H1 (cell line): ENCODE measurements around the gene WDCP. TPM values are rescaled to one million over a fixed set of nuclear protein-coding genes. Genes with fewer than 3 reads are reported as not detected.

Experiments
- CTCF ChIA-PET: fragments of 300-600 bp; sonication (Branson Sonifier 250); formaldehyde crosslinking; loops from one replicate; lab custom pipeline; 2021; ENCODE audit not compliant: partially characterized antibody; lab: Charles Lee
- POLR2A ChIA-PET: fragments of 300-600 bp; sonication (Branson Sonifier 250); formaldehyde crosslinking; loops from one replicate; lab custom pipeline; 2021; ENCODE audit warnings: inconsistent platforms; ENCODE audit not compliant: partially characterized antibody; lab: Charles Lee
- DNase-seq, 2 experiments: peaks; one replicate each; pipeline versions ENCODE4 v3.0.0 to v3.0.0-alpha.2; 2010 to 2022; ENCODE audit warnings: low spot score in 2 of 2, low read depth in 1 of 2, mixed read lengths in 1 of 2
- FAIRE-seq: peaks from 2 replicates; lab custom pipeline; 2011; peaks lifted over from hg19 to GRCh38; lab: Jason Lieb, UNC
- H2AFZ ChIP-seq: 2 replicates; pipeline ENCODE4 v1.8.1; 2012; ENCODE audit warnings: low read length, inconsistent platforms
- H2AK5ac ChIP-seq: 2 replicates; pipeline ENCODE4 v1.6.1; 2013; ENCODE audit warnings: low read depth, low read length
- H2BK120ac ChIP-seq: replicated peaks from 2 replicates; pipeline ENCODE3; 2013; ENCODE audit warnings: low read depth, low read length, inconsistent platforms
- H2BK12ac ChIP-seq: 2 replicates; pipeline ENCODE4 v1.6.1; 2013; ENCODE audit warnings: low read depth, low read length
- H2BK15ac ChIP-seq: 2 replicates; pipeline ENCODE4 v1.6.1; 2013; ENCODE audit warnings: low read length
- H2BK20ac ChIP-seq: 2 replicates; pipeline ENCODE4 v1.6.1; 2013; ENCODE audit warnings: low read length
- H2BK5ac ChIP-seq: 2 replicates; pipeline ENCODE4 v1.6.1; 2013; ENCODE audit warnings: low read depth, low read length
- H3K14ac ChIP-seq: 2 replicates; pipeline ENCODE4 v1.6.1; 2013; ENCODE audit warnings: inconsistent platforms; ENCODE audit not compliant: insufficient read length
- H3K18ac ChIP-seq: 2 replicates; pipeline ENCODE4 v1.6.1; 2013; ENCODE audit warnings: low read length; ENCODE audit errors: extremely low read depth
- H3K23ac ChIP-seq: 2 replicates; pipeline ENCODE4 v1.6.1; 2013; ENCODE audit warnings: inconsistent platforms; ENCODE audit not compliant: insufficient read length
- H3K23me2 ChIP-seq: 2 replicates; pipeline ENCODE4 v1.6.1; 2013; ENCODE audit warnings: low read depth, low read length
- H3K27ac ChIP-seq: 2 replicates; pipeline ENCODE4 v1.6.1; 2011; ENCODE audit warnings: low read depth, low read length, inconsistent platforms
- H3K27me3 ChIP-seq, 4 experiments: replicated peaks in 1 of 4; 1 replicate in 1 of 4; 2 replicates in 3 of 4; pipeline versions ENCODE4 v1.6.1 to v1.8.1; 2011 to 2013; ENCODE audit warnings: low read length in 3 of 4, mild to moderate bottlenecking in 3 of 4, inconsistent platforms in 2 of 4, mixed read lengths in 2 of 4, moderate library complexity in 1 of 4; ENCODE audit not compliant: control insufficient read depth in 3 of 4, insufficient read depth in 3 of 4; ENCODE audit errors: extremely low read depth in 1 of 4
- H3K36me3 ChIP-seq, 4 experiments: 2 replicates each; pipeline versions ENCODE4 v1.6.1 to v1.8.1; 2011 to 2013; ENCODE audit warnings: mild to moderate bottlenecking in 4 of 4, low read length in 3 of 4, moderate library complexity in 2 of 4, control low read depth in 1 of 4, inconsistent platforms in 1 of 4; ENCODE audit not compliant: insufficient read depth in 4 of 4, control insufficient read depth in 2 of 4
- H3K4ac ChIP-seq: replicated peaks from 2 replicates; pipeline ENCODE3; 2013; ENCODE audit warnings: low read length, low read depth, mixed read lengths, inconsistent platforms; ENCODE audit not compliant: insufficient read length
- H3K4me1 ChIP-seq, 4 experiments: replicated peaks in 1 of 4; 1 replicate in 1 of 4; 2 replicates in 3 of 4; pipeline versions ENCODE4 v1.6.1 to v1.8.1; 2011 to 2013; ENCODE audit warnings: low read length in 3 of 4, inconsistent platforms in 2 of 4, mixed read lengths in 1 of 4; ENCODE audit not compliant: insufficient read depth in 4 of 4, control insufficient read depth in 3 of 4
- H3K4me2 ChIP-seq, 2 experiments: 2 replicates each; pipeline versions ENCODE4 v1.6.1 to v1.8.1; 2011 to 2013; ENCODE audit warnings: low read depth in 2 of 2, low read length in 2 of 2, control low read depth in 1 of 2, inconsistent platforms in 1 of 2, mild to moderate bottlenecking in 1 of 2; ENCODE audit not compliant: insufficient read depth in 1 of 2
- H3K4me3 ChIP-seq, 4 experiments: fragments of 200-600, 300-600 bp in 1 of 4; sonication (generic), shearing (Covaris generic), sonication (Bioruptor Twin) in 1 of 4; 2 replicates each; pipeline versions ENCODE4 v1.5.1 to v1.8.1; 2011 to 2016; ENCODE audit warnings: low read length in 4 of 4, low read depth in 3 of 4, control low read depth in 2 of 4, inconsistent platforms in 2 of 4, mild to moderate bottlenecking in 2 of 4, mixed read lengths in 1 of 4, moderate library complexity in 1 of 4; ENCODE audit not compliant: insufficient read depth in 2 of 4; ENCODE audit errors: extremely low read depth in 1 of 4
- H3K56ac ChIP-seq: replicated peaks from 2 replicates; pipeline ENCODE3; 2013; ENCODE audit warnings: low read depth, mild to moderate bottlenecking, mixed read lengths, low read length, inconsistent platforms; ENCODE audit not compliant: insufficient read length
- H3K79me1 ChIP-seq: 2 replicates; pipeline ENCODE4 v1.6.1; 2013; ENCODE audit warnings: low read depth, low read length, control low read depth
- H3K79me2 ChIP-seq, 2 experiments: 2 replicates each; pipeline versions ENCODE4 v1.6.1 to v1.8.1; 2012 to 2013; ENCODE audit warnings: low read length in 2 of 2, mild to moderate bottlenecking in 2 of 2, inconsistent platforms in 1 of 2; ENCODE audit not compliant: insufficient read depth in 2 of 2, control insufficient read depth in 1 of 2
- H3K9ac ChIP-seq, 4 experiments: replicated peaks in 1 of 4; 1 replicate in 1 of 4; 2 replicates in 3 of 4; pipeline versions ENCODE4 v1.6.1 to v1.8.1; 2011 to 2013; ENCODE audit warnings: low read depth in 3 of 4, low read length in 3 of 4, control low read depth in 2 of 4, mild to moderate bottlenecking in 2 of 4, moderate library complexity in 2 of 4, inconsistent platforms in 1 of 4; ENCODE audit errors: extremely low read depth in 1 of 4
- H3K9me3 ChIP-seq, 2 experiments: 2 replicates each; pipeline versions ENCODE4 v1.6.1 to v1.8.1; 2012 to 2013; ENCODE audit warnings: mild to moderate bottlenecking in 2 of 2, moderate library complexity in 2 of 2, control low read depth in 1 of 2, inconsistent platforms in 1 of 2, low read depth in 1 of 2, low read length in 1 of 2, mixed read lengths in 1 of 2; ENCODE audit not compliant: insufficient read depth in 2 of 2
- H4K20me1 ChIP-seq, 2 experiments: replicated peaks in 1 of 2; 2 replicates each; pipeline versions ENCODE3 to v1.8.1; 2011 to 2013; ENCODE audit warnings: inconsistent platforms in 2 of 2, low read length in 2 of 2, mild to moderate bottlenecking in 1 of 2; ENCODE audit not compliant: insufficient read depth in 2 of 2, control insufficient read depth in 1 of 2
- H4K5ac ChIP-seq: 2 replicates; pipeline ENCODE4 v1.6.1; 2013; ENCODE audit warnings: low read length, low read depth, mixed read lengths, inconsistent platforms; ENCODE audit not compliant: insufficient read length
- H4K8ac ChIP-seq: 2 replicates; pipeline ENCODE4 v1.8.0; 2013; ENCODE audit warnings: mild to moderate bottlenecking, moderate library complexity, low read length, inconsistent platforms; ENCODE audit not compliant: insufficient read depth; ENCODE audit errors: extremely low read depth
- H4K91ac ChIP-seq: replicated peaks from 2 replicates; pipeline ENCODE3; 2013; ENCODE audit warnings: low read length, mixed read lengths, inconsistent platforms; ENCODE audit not compliant: insufficient read length
- BACH1 ChIP-seq: IDR thresholded peaks from 2 replicates; pipeline ENCODE4 v1.6.1; 2012; ENCODE audit warnings: low read length, improper control_type of control experiment
- CBX5 ChIP-seq: fragments of 300-800, 300-1000 bp; sonication (generic); IDR thresholded peaks from 2 replicates; pipeline ENCODE4 v1.7.1; 2016; ENCODE audit warnings: antibody characterized with exemption, low read length, low read depth
- CBX8 ChIP-seq: fragments of 300-800, 300-1000 bp; sonication (generic); IDR thresholded peaks from 2 replicates; pipeline ENCODE4 v1.7.1; 2016; ENCODE audit warnings: low read depth, low read length, borderline replicate concordance
- JUND ChIP-seq: IDR thresholded peaks from 2 replicates; pipeline ENCODE4 v1.6.1; 2011; ENCODE audit warnings: mild to moderate bottlenecking, improper control_type of control experiment, low read length
- RNF2 ChIP-seq: fragments of 200-900, 300-1000 bp; sonication (generic); IDR thresholded peaks from 2 replicates; pipeline ENCODE4 v1.7.1; 2016; ENCODE audit warnings: borderline replicate concordance, low read depth, mild to moderate bottlenecking, antibody characterized with exemption, low read length; ENCODE audit not compliant: poor library complexity, severe bottlenecking; ENCODE audit errors: missing control alignments
- TBP ChIP-seq: IDR thresholded peaks from 2 replicates; pipeline ENCODE4 v1.6.1; 2011; ENCODE audit warnings: low read depth, low read length, improper control_type of control experiment
- WGBS, 2 experiments: shearing (Covaris generic) in 1 of 2; methylation state at CpG; one replicate each; pipeline versions ENCODE4 v1.1.6 to v1.1.7; 2013 to 2015; ENCODE audit warnings: low lambda C conversion rate in 2 of 2, mixed read lengths in 2 of 2, inconsistent platforms in 1 of 2, low coverage in 1 of 2, missing lambda C conversion rate in 1 of 2; ENCODE audit not compliant: insufficient replicate concordance in 2 of 2, insufficient coverage in 1 of 2, insufficient read length in 1 of 2; ENCODE audit errors: extremely low coverage in 1 of 2, missing lambda C conversion rate in 1 of 2; 5-methylcytosine and 5-hydroxymethylcytosine counted together
- polyA plus RNA-seq, 7 experiments: library from polyadenylated mRNA; depleted of rRNA in 3 of 7; stranded (reverse) in 5 of 7; unstranded in 2 of 7; fragments of >200 nt in 5 of 7; fragments of 200-250 nt in 2 of 7; gene quantifications; 1 replicate in 5 of 7; 2 replicates in 1 of 7; 4 replicates in 1 of 7; pipeline versions ENCODE4 v1.2.1 to v1.2.3, GENCODE V29; 2011 to 2013; ENCODE audit warnings: missing spikeins in 2 of 7, mixed read lengths in 2 of 7
- total RNA-seq: library from RNA; stranded (reverse); fragmentation: NEBNext Ultra II Directional; extraction: Animal tissue kit (Norgen Biotek cat#: 25700); gene quantifications from 2 replicates; pipeline ENCODE4 v1.2.1, GENCODE V29; 2021

The WDCP gene
- total and polyA plus RNA-seq, 2 of the 8 experiments (the other 6 are each of a cell fraction or from before 2014, with no cell fraction given) = 19.2 to 40.1 TPM

DNA sequence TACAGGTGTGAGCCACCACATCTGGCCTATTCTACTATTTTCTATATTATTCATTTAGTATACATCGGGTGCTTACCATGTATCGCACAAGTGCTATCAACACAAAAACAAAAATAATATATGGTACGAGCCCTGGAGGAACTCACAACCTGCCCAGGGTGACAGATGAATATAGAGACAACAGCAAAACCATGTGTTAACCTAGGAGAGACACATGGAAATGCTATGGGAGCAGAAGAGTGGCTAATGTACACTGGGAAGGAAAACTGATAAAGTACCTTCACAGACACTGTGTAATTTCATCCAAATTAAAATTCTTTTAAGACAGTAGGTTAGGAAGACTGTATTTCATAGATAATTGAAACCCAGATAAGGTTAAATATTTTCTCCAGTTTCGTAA is 25.1 kb upstream of the WDCP start:
- Histone ChIP-seq H3K4me1 (peaks cover 0 to 2% (median 0%) of the 10 kb centered on the region in 4 experiments; a peak in 2 of 7 replicates), H3K23ac (no peak overlapping the region), H3K4ac (no peak overlapping the region), H2BK20ac (no peak overlapping the region), H4K5ac (no peak overlapping the region), H3K14ac (no peak overlapping the region), H2AFZ (no peak overlapping the region), H4K8ac (no peak overlapping the region), H3K79me2 (peaks cover 0 to 27% of the 10 kb centered on the region in 2 experiments; a peak in 2 of 4 replicates), H3K79me1 (no peaks in the 10 kb centered on the region; the same call in 1 of the 2 replicates), H3K27me3 (no peaks in the 10 kb centered on the region), H4K20me1 (peaks cover 0 to 2% of the 10 kb centered on the region in 2 experiments), H3K9ac (no peak overlapping the region), H2AK5ac (no peak overlapping the region), H3K56ac (no peak overlapping the region), H3K9me3 (no peaks in the 10 kb centered on the region), H3K18ac (no peak overlapping the region), H3K27ac (no peak overlapping the region), H4K91ac (no peak overlapping the region), H3K36me3 (peaks cover 0 to 40% (median 24%) of the 10 kb centered on the region in 4 experiments; a peak in 7 of 8 replicates)
- 90% methylated on average over 4 of the region's 4 CpGs; no CpG with 5 or more reads in 1 of the 2 experiments for WGBS, 2 experiments
- DNase-seq = no peak
- no peak for FAIRE-seq
- CTCF ChIA-PET = interaction anchor here (0.6 to 1.3 kb wide), 2 partner anchors 11 to 58 kb away, joined by 3 to 8 read pairs; no protein-coding TSS in a partner anchor
- TF ChIP-seq BACH1 (no peak), TBP (no peak), JUND (no peak), CBX5 (no peak), CBX8 (no peak), RNF2 (no peak)
- TF ChIP-seq, all 59 proteins: peak for 0
- no peak overlapping the region for H3K4me3 ChIP-seq
- H3K4me2 ChIP-seq = no peak overlapping the region
- H2BK120ac ChIP-seq = no peak overlapping the region
- POLR2A ChIA-PET = interaction anchor here (1.0 to 2.8 kb wide), 7 partner anchors 8 to 145 kb away, joined by 4 to 14 read pairs (median 5); partner anchors contain the start of genes ATAD2B, TP53I3 and WDCP
- H3K23me2 ChIP-seq = peaks cover under 1% of the 10 kb centered on the region; the same call in 1 of the 2 replicates
- H2BK5ac ChIP-seq = no peak overlapping the region
- no peak overlapping the region for H2BK15ac ChIP-seq
- H2BK12ac ChIP-seq = no peak overlapping the region
